Upper lobe of left lung (tissue), 4 donors: Measurements from ENCODE around the gene SMIM13.
"Not testable (repeated sequence)": the region's sequence is repeated elsewhere in the genome, so short reads cannot be mapped to it uniquely, and the experiment has no call there.

ENCODE experiments used
- EP300 ChIP-seq, 4 donors: sonication (generic); formaldehyde crosslinking; IDR thresholded peaks; one replicate each; pipeline ENCODE4 v1.5.1; 2017; ENCODE audit warnings: antibody characterized with exemption in 4 of 4, control low read depth in 2 of 4
- TF ChIP-seq, protein P1 (sequence below), 6 experiments: fragments of 450-650 bp in 4 of 6; fragments of 200-600 bp in 2 of 6; sonication (generic) in 2 of 6; IDR thresholded peaks; one replicate each; pipeline ENCODE4 v1.5.1; 2016 to 2019; ENCODE audit warnings: antibody characterized with exemption in 6 of 6

DNA sequence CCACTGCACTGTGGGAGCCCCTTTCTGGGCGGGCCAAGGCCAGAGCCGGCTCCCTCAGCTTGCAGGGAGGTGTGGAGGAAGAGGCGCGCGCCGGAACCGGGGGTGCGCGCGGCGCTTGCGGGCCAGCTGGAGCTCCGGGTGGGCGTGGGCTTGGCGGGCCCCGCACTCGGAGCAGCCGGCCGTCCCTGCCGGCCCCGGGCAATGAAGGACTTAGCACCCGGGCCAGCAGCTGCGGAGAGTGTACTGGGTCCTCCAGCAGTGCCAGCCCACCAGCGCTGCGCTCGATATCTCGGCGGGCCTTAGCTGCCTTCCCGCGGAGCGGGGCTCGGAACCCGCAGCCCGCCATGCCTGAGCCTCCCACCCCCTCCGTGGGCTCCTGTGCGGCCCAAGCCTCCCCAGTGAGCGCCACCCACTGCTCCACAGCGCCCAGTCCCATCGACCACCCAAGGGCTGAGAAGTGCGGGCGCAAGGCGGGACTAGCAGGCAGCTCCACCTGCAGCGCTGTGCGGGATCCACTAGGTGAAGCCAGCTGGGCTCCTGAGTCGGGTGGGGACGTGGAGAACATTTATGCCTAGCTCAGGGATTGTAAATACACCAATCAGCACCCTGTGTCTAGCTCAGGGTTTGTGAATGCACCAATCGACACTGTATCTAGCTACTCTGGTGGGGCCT is 6.4 kb upstream of the SMIM13 start:
- TF ChIP-seq, protein P1, sequence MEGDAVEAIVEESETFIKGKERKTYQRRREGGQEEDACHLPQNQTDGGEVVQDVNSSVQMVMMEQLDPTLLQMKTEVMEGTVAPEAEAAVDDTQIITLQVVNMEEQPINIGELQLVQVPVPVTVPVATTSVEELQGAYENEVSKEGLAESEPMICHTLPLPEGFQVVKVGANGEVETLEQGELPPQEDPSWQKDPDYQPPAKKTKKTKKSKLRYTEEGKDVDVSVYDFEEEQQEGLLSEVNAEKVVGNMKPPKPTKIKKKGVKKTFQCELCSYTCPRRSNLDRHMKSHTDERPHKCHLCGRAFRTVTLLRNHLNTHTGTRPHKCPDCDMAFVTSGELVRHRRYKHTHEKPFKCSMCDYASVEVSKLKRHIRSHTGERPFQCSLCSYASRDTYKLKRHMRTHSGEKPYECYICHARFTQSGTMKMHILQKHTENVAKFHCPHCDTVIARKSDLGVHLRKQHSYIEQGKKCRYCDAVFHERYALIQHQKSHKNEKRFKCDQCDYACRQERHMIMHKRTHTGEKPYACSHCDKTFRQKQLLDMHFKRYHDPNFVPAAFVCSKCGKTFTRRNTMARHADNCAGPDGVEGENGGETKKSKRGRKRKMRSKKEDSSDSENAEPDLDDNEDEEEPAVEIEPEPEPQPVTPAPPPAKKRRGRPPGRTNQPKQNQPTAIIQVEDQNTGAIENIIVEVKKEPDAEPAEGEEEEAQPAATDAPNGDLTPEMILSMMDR (IDR thresholded peaks at IDR 0.05) = not testable (repeated sequence)
- not testable (repeated sequence) for TF ChIP-seq EP300 (IDR thresholded peaks at IDR 0.05)
